Activated gamma-delta T cell treated with Interleukin-2 at 50 U/mL for 16 hours (primary cell): ENCODE measurements around the gene RAB6B.

Experiments
- DNase-seq: peaks from one replicate; pipeline ENCODE4 v3.0.0-alpha.2; 2020

Gene RAB6B

DNA sequence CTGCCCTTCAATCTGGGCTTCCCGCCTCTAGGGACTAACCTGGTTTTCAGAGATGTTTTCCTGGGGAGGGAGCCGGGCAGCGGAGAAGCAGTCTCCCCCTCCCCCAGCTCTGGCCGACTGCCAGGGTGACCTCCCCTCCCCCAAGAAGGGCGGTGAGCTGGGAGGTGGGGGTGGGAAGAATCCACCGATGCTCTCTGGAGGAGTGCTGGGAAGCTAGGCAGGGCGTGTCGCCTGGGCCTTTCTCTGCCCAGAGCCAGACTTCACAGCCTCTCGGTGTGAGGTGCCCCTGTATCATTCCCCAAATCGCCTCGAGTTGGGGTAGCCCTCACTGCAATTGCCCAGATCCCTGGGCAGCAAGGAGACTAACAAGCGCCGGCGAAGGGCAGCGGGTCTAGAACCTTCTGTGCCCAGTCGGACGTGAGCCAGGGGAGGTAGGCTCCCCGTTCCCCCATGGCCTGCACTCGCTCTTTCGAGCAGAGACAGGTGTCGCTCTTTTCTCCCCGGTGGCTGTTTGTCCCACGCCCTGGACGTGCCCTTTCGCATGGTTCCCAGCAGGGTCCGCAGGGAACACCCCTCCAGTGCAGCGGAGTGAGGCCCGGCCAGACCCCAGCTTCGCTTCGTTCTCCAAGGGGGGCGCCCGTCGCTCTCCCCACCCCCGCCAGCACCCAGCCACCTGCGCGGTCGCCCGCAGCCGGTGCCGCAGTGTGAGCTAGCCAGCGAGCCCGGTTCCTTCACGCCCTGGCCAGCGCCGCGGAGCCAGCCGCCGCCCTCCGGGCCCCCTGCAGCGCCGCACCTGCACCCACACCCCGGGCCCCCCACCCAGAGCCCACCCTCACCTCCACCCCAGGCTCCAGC, 1.1 kb downstream of the RAB6B start:
- no peak for DNase-seq

DNA sequence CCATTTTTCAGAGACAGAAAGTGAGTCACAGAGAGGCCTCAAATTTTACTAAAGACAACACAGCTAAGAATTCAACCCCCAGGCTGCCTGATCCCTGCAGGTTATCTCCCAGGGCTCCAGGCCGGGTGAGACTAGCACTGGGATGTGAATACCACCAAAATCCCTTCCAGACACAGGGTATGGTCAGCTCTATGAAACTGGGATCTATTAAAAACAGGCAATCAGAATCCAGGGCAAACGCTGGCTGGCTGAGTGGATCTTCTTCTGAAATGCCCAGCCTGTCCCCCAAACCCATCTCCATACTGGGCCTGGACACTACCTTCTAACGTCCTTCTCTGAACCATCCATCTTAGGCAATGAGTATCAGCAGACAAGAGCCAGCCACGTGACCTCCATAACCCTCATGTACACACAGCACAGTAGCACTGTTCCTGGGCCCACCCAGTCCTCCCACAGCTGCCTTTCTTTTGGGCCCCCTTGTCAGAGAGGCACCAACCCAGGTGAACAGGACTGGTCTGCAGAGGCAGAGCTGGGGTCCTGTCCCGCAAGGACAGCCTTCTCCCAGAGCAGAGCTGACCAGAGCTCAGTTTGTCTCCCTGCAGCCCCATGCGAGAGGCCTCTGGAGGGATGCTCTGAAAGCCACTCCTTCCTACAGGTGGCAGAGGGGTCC, 1.9 kb downstream of the RAB6B start:
- DNase-seq = no peak

DNA sequence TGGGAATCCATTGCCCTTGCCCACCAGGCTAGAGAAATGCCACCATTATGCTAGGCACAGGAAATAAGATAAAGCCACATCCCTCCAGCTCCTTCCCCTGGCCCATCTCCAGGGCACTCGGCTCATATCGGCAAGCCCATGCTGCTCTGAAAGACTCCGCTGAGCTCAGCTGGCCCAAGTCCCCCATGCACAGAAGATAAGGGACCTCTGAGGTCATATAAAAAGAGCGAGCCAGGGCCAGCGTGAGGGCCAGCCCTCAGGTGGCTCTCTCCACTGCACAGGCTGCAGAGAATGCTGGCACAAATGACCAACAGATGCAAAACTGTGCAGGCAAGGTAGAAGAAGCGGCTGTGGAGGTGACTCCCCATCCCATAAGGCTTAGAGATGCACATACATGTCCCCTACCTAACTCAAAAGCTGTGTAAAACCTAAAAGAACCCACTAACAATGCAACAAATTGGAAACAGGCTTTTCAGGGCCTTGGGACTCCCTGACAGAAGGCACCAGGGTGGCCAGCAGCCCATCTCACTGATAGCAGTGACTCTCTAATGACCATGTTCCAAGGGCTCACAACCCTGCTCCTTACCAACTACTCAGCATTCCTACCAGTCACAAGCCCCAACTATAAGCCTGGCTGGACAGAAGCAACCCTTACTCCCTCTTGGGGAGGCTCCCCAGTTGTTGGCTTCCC, 3.0 kb downstream of the RAB6B start:
- no peak for DNase-seq

DNA sequence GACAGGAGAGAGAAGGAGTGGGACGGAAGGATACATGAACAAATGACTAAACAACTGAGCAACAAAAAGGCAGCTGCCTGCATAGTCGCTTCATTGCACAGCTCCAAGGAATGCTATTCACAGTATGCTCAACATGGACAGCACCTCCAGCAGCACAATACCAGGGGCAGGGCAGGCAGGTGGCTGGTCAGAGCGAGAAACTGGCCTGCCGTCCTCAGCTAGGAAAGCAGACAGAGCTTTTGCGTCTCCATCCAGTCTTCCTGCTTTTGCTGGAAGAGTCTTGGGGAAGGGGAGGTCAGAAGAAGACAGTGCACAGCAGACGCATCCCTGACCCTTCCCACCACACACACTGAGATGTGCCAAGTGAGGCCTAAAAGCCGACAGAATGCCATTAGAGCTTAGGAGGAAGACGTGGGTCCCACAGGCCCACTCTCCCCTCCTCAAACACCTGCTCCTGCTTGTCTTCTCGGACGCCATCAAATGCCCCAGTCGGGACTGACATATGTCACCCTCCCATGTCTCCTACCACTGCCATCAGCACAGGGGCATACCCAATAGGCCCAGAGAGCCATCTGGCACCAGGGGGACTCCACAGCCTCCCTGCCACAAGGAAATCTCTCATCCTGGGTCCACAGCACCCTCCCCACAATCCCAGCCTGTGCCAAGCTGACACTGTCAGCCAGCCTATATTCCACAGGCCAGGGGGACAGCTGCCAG, 3.9 kb downstream of the RAB6B start:
- DNase-seq = no peak

DNA sequence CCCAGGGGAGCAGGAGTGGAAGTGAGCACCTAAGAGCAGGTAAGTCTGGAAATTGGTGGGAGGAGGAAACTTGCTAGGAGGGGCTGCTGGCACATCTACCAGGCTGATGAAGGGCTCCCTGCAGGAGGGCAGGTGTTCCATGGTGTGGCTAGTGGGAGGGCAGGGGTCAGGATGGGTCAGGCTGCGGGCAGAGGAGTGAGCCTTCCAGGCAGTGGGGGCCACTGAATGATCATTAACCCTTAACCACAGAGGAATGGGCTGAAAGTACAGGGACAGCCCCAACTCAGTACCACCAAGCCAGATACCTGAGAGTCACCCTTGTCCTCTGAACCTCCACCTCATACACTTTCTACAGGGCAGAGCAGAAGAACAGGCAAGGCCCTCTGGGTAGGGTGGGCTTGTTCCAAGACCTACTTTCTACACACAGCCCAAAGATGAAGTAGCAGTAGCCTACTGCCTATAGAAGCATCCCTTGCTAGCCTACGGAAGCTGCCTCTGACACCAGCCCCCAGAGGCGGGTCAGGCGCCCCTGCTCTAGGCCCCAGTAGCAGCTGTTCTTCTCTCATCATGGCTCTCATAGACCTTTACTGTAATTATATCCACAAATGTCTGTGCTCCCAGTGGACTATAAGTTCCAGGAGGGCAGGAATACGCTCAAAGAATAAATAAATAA, 4.6 kb downstream of the RAB6B start:
- DNase-seq = no peak

DNA sequence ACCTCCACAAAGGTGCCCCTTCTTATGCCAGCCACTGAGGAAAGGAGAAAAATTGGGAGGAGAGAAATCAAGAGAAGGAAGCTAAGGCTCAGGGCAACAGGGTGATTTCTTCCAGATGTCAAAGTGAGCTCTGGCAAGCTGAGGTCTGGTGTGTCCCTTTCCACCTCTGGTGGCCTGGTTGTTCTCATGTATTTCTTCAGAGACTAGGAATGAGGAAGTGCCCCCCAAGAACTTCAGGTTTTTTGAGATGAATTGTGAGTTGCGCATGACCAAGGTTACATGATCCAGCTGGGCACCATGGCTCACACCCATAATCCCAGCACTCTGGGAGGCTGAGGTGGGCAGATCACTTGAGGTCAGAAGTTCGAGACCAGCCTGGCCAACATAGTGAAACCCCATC, 5.6 kb downstream of the RAB6B start:
- DNase-seq = no peak

DNA sequence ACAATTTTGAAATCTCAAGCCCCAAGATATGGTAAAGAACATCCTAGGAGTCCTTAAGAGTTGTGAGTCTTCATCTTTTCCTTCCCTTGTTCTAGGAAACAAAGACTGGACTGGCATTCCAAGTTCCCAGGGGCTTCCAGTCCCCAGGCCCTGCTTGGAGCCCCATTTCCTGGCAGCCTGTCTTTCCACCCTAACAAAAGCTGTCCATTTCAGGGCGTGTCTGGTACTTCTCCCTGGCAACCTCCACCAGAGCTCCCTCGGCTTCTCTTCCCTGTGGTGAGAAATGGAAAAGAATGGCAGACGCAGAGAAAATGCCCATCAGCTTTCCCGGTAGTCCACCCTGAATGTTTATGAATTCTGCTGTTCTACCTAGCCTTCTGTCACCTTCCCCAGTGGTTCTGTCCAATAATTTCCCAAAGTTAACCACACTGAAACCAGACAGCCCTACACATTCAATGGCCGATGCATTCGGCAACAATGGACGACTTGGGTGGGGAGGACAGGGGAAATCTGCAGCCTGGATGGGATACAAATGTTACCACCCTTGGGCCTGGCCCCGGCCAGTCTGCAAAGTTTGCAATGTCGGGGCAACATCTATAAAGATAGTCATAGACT, 6.8 kb downstream of the RAB6B start:
- DNase-seq = no peak

DNA sequence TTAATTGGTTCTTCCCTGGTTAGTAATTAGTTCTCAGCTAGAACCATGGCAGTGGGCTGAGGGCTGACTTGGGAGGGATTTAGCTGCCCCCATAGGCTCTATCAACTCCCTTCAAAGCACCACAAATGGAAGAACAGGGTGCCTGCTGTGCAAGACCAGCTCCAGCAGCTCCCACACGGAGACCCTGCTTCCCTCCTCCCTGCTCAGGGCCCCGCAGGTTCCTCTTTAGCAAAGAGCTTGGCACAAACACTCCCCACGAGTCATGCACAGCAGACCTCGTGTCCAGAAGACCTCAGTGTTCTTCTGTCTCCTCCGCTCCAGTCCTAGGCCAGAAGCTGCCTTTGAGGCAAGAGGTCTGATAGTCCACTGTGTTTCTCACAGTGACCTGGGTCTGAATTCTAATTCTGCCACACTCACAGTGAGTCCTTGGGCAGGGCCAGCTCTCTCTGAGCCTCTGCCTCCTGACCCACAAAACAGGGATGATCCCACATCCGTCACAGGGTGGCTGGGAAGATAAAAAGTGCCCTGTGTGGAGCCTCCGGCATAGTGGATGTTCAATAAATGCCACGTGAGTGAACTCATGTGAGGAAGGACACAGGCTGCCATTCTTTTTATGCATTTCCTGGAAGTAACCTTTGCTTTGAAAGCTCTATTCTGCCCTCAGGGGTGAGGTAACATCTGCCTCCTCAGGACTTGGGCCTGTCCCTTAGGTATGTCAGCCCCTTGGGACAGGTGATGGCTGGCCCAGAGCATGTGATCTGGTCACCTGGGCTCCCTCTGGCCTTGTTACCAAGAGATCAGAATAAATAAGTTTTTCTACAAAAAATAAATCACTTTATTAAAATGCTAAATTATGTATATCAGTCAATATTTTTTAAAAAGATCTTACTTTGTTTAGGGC, 7.6 kb downstream of the RAB6B start:
- no peak for DNase-seq

DNA sequence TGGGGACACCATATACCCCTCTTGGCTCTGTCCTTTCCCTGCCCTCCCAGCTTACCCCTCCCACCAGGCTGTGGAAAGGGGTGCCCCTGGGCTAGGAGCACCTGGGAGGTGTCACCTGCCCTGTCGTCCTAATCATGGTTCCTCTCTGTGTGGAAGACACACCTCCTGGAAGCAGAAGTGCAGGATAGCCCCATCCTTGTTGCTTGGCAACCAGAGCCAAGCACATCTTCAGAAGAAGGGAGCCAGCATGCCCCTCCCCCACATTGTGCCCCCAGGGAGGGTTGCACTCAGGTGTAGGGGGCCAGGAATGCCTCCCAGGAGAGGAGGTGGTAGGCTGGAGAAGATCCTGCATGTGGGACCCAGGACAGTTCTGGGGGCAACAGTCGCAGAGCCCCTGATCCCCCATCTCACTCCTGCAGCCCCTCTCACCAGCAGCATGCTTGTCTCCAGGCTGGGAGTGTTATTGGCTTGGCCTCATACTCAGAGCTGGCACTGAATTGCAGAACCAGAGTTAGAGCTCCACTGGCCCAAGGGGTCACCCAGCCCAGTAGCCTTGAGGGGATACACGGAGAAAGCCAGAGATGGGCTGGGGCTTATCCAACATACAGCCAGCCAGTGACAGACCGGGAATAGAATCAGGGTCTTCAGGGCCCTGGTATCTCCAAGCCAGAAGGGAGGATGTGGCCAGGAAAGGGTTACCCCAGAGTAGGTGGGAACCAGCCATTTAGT, 8.4 kb downstream of the RAB6B start:
- no peak for DNase-seq

DNA sequence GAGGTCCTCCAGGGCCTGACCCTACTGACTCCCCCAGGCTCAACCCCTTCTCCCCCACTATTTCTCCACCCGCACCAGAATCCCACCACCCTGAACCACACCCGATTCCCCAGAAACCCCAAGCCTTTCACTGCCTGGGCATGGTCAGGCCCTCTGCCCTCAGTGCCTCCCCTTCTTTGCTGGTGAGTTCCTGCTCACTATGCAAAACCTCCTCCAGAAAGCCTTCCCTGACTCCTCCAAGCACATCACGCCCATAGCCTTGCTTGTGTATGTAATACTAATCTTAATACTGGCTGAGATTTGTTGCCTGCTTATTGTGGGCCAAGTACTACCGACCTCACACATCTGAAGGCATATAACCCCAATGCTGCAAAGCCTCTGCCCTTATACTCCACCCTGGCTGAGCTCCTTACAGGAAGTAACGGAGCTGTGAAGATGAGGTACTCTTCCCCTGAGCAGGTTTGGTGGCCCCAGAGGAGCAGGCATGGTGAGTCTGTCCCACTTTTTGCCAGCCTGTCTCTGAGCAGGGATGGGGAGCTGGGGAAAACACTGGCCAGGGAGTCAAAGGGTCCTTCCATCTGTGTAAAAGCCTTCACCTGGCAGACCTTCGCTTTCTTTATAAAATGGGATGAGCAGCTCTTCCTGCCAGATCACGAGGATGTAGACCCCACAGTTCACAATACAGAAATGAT, 9.5 kb downstream of the RAB6B start:
- no peak for DNase-seq

DNA sequence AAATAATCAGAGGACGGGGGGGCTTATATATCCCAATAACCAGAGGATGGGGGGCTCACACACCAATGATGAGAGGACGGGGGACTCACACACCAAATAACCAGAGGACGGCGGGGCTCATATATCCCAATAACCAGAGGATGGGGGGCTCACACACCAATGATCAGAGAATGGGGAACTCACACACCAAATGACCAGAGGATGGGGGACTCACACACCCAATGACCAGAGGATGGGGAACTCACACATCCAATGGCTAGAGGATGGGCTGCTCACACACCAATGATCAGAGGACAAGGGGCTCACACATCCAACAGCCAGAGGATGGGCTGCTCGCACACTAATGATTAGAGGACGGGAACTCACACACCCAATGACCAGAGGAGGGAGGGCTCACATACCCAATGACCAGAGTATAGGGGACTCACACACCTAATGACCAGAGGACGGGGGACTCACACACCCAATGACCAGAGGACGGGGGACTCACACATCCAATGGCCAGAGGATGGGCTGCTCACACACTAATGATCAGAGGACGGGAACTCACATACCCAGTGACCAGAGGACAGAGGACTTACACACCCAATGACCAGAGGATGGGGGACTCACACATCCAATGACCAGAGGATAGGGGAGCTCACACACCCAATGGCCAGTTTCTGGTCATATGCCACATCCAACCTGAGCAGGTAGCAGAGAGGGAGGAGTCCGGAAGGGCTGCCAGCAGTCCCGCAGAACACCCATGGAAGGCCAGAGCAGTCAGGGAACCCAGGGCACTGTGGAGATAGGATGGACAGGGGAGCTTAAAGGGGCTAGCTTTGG, 10.6 kb downstream of the RAB6B start:
- no peak for DNase-seq

DNA sequence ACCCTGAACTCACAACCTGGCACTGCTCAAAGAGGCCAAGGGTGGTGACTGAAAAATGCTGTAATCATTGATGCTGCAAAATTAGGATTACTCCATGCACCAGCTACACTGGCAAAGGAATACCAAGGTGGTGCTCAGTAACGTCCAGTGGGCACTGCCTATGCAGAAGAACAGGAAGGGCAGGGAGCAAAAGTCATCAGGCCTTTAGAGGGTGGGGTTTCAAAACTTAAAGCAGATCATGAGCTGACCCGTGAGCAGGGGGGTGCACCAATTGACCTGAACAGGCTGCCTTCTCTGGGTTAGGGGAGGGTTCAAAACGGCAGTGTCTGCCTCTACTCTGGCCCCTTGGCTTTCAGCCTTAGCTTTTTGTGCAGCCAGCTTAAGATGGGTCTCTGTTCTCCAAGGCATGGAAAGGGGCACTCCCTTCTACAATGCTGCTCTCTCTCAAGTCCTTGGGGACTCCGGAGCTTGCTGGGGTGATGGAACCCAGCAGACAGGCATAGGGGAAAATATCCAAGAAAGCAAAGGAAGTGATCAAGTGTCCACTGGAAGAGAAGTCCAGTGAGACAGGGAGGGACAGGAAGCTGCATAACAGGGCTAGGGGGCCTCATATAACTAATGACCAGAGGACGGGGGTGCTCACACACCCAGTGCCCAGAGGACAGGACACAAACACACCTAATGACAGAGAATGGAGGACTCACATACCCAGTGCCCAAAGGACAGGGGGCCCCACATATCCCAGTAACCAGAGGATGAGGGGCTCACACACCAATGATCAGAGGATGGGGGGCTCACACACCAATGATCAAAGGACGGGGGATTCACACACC, 11.4 kb downstream of the RAB6B start:
- no peak for DNase-seq

DNA sequence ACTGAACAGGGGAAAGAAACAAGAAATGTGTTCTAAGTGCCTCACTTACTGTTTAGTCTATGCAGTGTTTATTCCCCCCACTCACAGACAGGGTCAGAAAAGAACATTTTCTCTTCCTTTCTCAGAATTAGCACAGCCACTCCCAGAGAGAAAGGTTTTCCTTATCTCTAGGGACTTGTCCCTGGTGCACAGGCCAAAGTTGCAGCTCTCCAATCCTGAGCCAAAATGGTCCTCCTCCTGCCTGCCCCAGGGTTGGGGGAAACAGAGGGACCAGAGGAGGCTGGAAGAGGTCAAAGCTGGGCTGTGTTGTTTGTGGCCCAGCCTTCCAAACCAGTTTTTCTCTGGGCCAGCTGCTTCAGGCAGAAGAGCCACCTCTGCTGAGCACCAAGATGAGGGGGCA, 12.0 kb downstream of the RAB6B start:
- no peak for DNase-seq

DNA sequence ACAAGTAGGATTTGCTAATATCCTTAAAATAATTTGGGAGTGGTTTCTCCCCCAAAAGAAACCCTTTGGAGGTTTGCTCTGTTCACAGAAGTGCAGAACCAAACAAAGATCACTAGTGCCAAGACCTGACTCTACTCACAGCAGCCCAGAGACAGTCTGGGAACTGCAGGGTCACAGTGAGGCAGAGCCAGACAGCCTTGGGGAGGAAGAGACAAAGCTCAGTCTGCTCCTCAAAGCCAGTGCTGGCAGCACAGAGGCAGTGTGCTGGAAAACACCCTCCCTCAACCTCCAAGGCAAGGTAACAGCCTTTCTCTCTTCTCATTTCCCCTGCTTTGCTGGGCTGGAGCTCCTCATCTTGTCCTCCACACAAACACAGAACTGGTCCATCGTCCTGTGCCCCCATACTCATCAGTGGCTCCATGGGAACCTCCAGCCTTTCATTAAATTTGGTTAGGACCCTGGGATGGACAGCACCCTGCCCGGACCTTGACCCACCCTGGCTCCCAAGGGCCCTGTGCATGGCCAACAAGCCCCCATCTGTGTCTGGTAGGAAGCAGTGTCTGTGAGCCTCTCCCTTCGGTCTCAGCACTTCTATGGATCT, 12.6 kb downstream of the RAB6B start:
- no peak for DNase-seq

DNA sequence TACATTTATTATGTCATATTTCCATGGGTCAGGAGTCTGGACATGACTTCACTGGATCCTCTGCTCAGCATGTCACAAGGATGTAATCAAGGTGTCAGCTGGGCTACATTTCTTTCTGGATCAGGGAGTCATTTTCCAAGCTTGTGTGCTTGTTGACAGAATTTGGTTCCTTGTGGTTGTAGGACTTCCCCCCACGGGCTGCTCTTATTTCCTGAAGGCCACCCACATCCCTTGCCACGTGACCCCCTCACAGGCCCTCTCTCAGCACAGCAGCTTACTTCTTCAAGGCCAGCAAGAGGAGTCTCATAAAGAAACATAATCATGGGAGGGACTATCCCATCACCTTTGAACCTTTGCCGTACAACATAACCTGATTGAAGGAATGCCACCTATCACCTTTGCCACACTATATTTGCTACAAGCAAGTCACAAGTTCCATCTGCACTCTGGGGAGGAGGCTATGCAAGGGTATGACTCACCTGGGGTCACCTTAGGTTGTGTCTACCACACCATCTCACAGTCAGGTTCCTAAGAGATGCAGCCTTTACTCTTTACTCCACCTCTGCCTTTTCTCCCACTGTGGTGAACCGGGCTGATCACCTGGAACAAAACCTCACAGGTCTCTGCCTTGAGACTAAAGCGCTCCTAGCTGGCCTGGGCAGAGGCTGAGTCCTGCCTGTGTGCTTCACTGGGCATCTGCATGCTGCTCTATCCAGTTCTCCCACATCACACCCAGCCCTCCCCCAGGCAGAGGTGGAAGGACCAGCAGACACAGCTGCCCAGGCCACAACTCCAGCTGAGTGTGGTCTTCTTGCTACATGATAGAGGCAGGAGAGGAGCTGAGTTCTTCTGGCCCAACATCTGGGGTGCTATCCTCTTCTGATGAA, 13.5 kb downstream of the RAB6B start:
- no peak for DNase-seq

DNA sequence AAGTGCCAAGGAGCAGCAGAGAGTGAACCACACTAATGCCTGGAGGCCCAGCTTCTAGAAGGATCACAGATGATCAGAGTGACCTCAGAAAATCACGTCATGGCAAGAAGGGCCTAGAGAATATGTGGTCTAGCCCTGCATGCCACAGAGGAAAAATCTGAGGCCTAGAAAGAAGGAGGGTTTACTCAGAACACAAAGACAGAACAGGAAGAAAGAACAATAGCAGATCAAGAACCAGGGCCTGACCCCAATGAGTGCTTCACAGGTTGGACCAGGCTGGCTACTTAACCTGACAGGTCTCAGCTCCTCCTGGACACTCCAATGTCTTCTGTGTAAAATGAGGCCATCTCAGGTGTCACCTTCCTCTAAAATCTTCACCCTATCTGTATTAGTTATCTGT, 14.2 kb downstream of the RAB6B start:
- no peak for DNase-seq
